Neural cell (in vitro differentiated cells): ENCODE measurements around the gene CTXN1.

ENCODE experiments used
- CTCF ChIP-seq: fragments of 450-650 bp; IDR thresholded peaks from 2 replicates; pipeline ENCODE4 v1.5.1; 2014; ENCODE audit warnings: antibody characterized with exemption, mild to moderate bottlenecking, moderate library complexity; ENCODE audit not compliant: poor library complexity, severe bottlenecking
- EP300 ChIP-seq: fragments of 450-650 bp; conservative IDR thresholded peaks from 2 replicates; pipeline ENCODE4 v1.6.1; 2014; ENCODE audit warnings: antibody characterized with exemption, mild to moderate bottlenecking, moderate library complexity; ENCODE audit not compliant: poor library complexity, severe bottlenecking
- EZH2 ChIP-seq: fragments of 200-600, 300-800 bp; shearing (Covaris generic), sonication (generic); IDR thresholded peaks from 2 replicates; pipeline ENCODE4 v1.6.1; 2014; ENCODE audit warnings: antibody characterized with exemption, low read length, borderline replicate concordance, mild to moderate bottlenecking; ENCODE audit not compliant: insufficient read depth, poor library complexity, severe bottlenecking
- MXI1 ChIP-seq: fragments of 450-650 bp; conservative IDR thresholded peaks from 2 replicates; pipeline ENCODE4 v1.6.1; 2014; ENCODE audit warnings: antibody characterized with exemption, mild to moderate bottlenecking; ENCODE audit not compliant: poor library complexity, severe bottlenecking
- POLR2AphosphoS5 ChIP-seq: IDR thresholded peaks from 2 replicates; pipeline ENCODE4 v1.6.1; 2012
- RAD21 ChIP-seq: fragments of 450-650 bp; conservative IDR thresholded peaks from 2 replicates; pipeline ENCODE4 v1.6.1; 2014; ENCODE audit warnings: antibody characterized with exemption, mild to moderate bottlenecking, moderate library complexity
- SMC3 ChIP-seq: fragments of 450-650 bp; conservative IDR thresholded peaks from 2 replicates; pipeline ENCODE4 v1.6.1; 2014; ENCODE audit warnings: antibody characterized with exemption, mild to moderate bottlenecking, moderate library complexity; ENCODE audit not compliant: poor library complexity
- TAF1 ChIP-seq: IDR thresholded peaks from 2 replicates; pipeline ENCODE4 v1.6.1; 2012; ENCODE audit warnings: low read depth
- TF ChIP-seq, protein P1 (sequence below): IDR thresholded peaks from 2 replicates; pipeline ENCODE4 v1.6.1; 2012; ENCODE audit warnings: borderline replicate concordance

GRCh38 chr19:7898967-7899366 lies 27.0 kb downstream of the CTXN1 start:
- TF ChIP-seq EZH2 = no peak
- no peak for TF ChIP-seq EP300
- no peak for TF ChIP-seq TAF1
- TF ChIP-seq CTCF = no peak
- TF ChIP-seq, protein P1, sequence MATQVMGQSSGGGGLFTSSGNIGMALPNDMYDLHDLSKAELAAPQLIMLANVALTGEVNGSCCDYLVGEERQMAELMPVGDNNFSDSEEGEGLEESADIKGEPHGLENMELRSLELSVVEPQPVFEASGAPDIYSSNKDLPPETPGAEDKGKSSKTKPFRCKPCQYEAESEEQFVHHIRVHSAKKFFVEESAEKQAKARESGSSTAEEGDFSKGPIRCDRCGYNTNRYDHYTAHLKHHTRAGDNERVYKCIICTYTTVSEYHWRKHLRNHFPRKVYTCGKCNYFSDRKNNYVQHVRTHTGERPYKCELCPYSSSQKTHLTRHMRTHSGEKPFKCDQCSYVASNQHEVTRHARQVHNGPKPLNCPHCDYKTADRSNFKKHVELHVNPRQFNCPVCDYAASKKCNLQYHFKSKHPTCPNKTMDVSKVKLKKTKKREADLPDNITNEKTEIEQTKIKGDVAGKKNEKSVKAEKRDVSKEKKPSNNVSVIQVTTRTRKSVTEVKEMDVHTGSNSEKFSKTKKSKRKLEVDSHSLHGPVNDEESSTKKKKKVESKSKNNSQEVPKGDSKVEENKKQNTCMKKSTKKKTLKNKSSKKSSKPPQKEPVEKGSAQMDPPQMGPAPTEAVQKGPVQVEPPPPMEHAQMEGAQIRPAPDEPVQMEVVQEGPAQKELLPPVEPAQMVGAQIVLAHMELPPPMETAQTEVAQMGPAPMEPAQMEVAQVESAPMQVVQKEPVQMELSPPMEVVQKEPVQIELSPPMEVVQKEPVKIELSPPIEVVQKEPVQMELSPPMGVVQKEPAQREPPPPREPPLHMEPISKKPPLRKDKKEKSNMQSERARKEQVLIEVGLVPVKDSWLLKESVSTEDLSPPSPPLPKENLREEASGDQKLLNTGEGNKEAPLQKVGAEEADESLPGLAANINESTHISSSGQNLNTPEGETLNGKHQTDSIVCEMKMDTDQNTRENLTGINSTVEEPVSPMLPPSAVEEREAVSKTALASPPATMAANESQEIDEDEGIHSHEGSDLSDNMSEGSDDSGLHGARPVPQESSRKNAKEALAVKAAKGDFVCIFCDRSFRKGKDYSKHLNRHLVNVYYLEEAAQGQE = no peak
- TF ChIP-seq MXI1 = no peak
- no peak for TF ChIP-seq SMC3
- no peak for TF ChIP-seq POLR2AphosphoS5
- no peak for TF ChIP-seq RAD21
